Panc1 (cell line): Measurements from ENCODE around the gene TXN. TPM values are rescaled to one million over a fixed set of nuclear protein-coding genes. Genes with fewer than 3 reads are reported as not detected.
"Not testable (repeated sequence)": the region's sequence is repeated elsewhere in the genome, so short reads cannot be mapped to it uniquely, and the experiment has no call there.

ENCODE experiments used
- ATAC-seq: fragments of 200-7000 bp; cut with Tn5 transposase; 2 replicates; pipeline ENCODE4 v1.9.1; 2020; ENCODE audit warnings: mild to moderate bottlenecking, moderate library complexity
- BruUV-seq: library from RNA; stranded (reverse); fragments of 400-500 nt; replicated peaks from 2 replicates; lab custom pipeline; 2021; lab: Mats Ljungman, UMichigan
- CTCF ChIA-PET: fragments of 300-600 bp; sonication (Branson Sonifier 250); formaldehyde crosslinking; loops from one replicate; lab custom pipeline; 2022; ENCODE audit warnings: antibody characterized with exemption; lab: Charles Lee
- POLR2A ChIA-PET: fragments of 300-600 bp; sonication (Branson Sonifier 250); formaldehyde crosslinking; loops from one replicate; lab custom pipeline; 2022; ENCODE audit warnings: antibody characterized with exemption; lab: Charles Lee
- DNase-seq: peaks from one replicate; pipeline ENCODE4 v3.0.0-alpha.2; 2010; ENCODE audit warnings: low read depth, low spot score
- H3K27ac ChIP-seq: 2 replicates; pipeline ENCODE4 v1.5.1; 2011; ENCODE audit warnings: mild to moderate bottlenecking, low read length, inconsistent platforms
- H3K27me3 ChIP-seq: fragments of 200-500 bp; sonication (Bioruptor generic); 2 replicates; pipeline ENCODE4 v1.6.0; 2014; ENCODE audit warnings: low read length, inconsistent platforms; ENCODE audit not compliant: control insufficient read depth, insufficient read depth
- H3K36me3 ChIP-seq: fragments of 200-500 bp; sonication (Bioruptor generic); 2 replicates; pipeline ENCODE4 v1.5.1; 2014; ENCODE audit warnings: inconsistent platforms, mild to moderate bottlenecking, low read length, moderate library complexity; ENCODE audit not compliant: control insufficient read depth, insufficient read depth
- H3K4me1 ChIP-seq: 2 replicates; pipeline ENCODE4 v1.5.1; 2011; ENCODE audit warnings: inconsistent platforms, mild to moderate bottlenecking, low read length, moderate library complexity; ENCODE audit not compliant: control insufficient read depth, insufficient read depth
- H3K4me3 ChIP-seq, 2 experiments: 2 replicates each; pipeline ENCODE4 v1.5.1; 2011 to 2012; ENCODE audit warnings: low read depth in 2 of 2, low read length in 2 of 2, mild to moderate bottlenecking in 2 of 2, inconsistent platforms in 1 of 2, moderate library complexity in 1 of 2
- H3K9me3 ChIP-seq: fragments of 200-500 bp; sonication (Bioruptor generic); 2 replicates; pipeline ENCODE4 v1.5.1; 2014; ENCODE audit warnings: low read depth, mild to moderate bottlenecking, inconsistent platforms, low read length, moderate library complexity; ENCODE audit not compliant: control insufficient read depth, insufficient read depth
- POLR2AphosphoS5 ChIP-seq: IDR thresholded peaks from 2 replicates; pipeline ENCODE4 v1.6.1; 2012; ENCODE audit warnings: mild to moderate bottlenecking, low read depth, low read length, moderate library complexity
- SIN3A ChIP-seq: IDR thresholded peaks from 2 replicates; pipeline ENCODE4 v1.6.1; 2012; ENCODE audit warnings: low read depth, mild to moderate bottlenecking, low read length, moderate library complexity, borderline replicate concordance; ENCODE audit not compliant: insufficient read depth
- in situ Hi-C: cut with HindIII; loops from 2 replicates; pipeline ENCODE4 v1.10.0; 2016; ENCODE audit warnings: low sequenced_read_pairs, low pct_unique_long_range_greater_than_20kb
- intact Hi-C: fragments of 100-400 bp; cut with micrococcal nuclease; formaldehyde crosslinking; loops from one replicate; pipeline ENCODE4 v1.10.0; 2022; ENCODE audit not compliant: unreplicated experiment
- total RNA-seq: library from RNA; stranded (reverse); gene quantifications from one replicate; pipeline ENCODE4 v1.2.1, GENCODE V29; 2021; ENCODE audit not compliant: unreplicated experiment
- TF ChIP-seq, protein P1 (sequence below), 2 experiments: IDR thresholded peaks; 2 replicates each; pipeline ENCODE4 v1.6.1; 2011 to 2012; ENCODE audit warnings: low read depth in 2 of 2, control low read depth in 1 of 2, low read length in 1 of 2, mild to moderate bottlenecking in 1 of 2, moderate library complexity in 1 of 2; ENCODE audit not compliant: insufficient read depth in 1 of 2

The TXN gene
- total RNA-seq, 1 experiment from 2014 or later = 197 TPM

DNA sequence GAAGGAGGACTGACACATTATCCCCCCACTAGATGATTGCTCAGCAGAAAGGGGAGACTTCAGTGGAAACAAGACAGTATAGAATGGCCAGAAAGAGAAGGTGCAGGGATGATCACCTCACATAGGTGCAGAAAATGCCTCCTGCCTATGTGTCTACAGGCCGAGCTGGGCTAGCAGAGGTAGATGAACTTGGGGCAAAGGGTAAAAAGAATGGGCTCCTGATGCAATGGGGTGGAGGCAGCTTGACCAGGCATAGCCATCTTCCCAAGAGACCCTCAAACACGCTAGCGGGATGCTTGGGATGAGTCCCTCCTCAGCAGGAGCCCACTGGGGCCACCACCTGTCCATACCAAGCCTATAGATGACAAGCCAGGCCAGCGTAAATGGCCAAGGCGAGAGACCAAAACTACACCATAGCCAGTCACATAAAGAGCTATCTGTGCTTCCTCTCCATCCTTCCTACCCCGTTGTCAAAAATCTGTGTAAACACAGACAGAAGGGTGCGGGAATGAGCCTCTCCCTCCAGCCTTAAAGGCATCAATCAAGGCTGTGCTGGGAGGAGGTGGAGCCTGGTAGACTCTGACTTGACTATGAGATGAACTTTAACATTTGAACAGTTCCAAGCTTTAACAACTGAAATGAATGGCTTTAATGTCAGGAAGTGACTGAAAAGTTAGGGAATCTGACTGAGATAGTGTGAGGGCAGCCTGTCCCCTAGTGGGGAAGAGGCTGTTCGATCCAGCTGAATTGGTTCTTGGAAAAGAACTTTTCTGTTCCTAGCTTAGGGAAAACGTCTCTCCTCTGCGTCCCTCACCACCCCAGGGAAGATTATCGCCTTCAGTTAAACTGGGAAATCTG lies 58.7 kb downstream of the TXN start:
- DNase-seq = no peak
- Histone ChIP-seq H3K36me3 (no peaks in the 10 kb centered on the region), H3K4me1 (0 out of 2 replicates have a peak, but pooled peaks cover 3% of the 10 kb centered on the region), H3K27ac (no peak overlapping the region), H3K4me3 (no peak overlapping the region), H3K9me3 (no peaks in the 10 kb centered on the region), H3K27me3 (no peaks in the 10 kb centered on the region)
- TF ChIP-seq, protein P1, sequence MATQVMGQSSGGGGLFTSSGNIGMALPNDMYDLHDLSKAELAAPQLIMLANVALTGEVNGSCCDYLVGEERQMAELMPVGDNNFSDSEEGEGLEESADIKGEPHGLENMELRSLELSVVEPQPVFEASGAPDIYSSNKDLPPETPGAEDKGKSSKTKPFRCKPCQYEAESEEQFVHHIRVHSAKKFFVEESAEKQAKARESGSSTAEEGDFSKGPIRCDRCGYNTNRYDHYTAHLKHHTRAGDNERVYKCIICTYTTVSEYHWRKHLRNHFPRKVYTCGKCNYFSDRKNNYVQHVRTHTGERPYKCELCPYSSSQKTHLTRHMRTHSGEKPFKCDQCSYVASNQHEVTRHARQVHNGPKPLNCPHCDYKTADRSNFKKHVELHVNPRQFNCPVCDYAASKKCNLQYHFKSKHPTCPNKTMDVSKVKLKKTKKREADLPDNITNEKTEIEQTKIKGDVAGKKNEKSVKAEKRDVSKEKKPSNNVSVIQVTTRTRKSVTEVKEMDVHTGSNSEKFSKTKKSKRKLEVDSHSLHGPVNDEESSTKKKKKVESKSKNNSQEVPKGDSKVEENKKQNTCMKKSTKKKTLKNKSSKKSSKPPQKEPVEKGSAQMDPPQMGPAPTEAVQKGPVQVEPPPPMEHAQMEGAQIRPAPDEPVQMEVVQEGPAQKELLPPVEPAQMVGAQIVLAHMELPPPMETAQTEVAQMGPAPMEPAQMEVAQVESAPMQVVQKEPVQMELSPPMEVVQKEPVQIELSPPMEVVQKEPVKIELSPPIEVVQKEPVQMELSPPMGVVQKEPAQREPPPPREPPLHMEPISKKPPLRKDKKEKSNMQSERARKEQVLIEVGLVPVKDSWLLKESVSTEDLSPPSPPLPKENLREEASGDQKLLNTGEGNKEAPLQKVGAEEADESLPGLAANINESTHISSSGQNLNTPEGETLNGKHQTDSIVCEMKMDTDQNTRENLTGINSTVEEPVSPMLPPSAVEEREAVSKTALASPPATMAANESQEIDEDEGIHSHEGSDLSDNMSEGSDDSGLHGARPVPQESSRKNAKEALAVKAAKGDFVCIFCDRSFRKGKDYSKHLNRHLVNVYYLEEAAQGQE (IDR thresholded peaks at IDR 0.05; ENCODE audit: insufficient read depth in 1 of 2, low read depth in 2 of 2, low read length in 1 of 2) = no peak
- TF ChIP-seq POLR2AphosphoS5 = no peak
- TF ChIP-seq SIN3A = no peak
- ATAC-seq = no peak
- in situ Hi-C loops (no loop called here), intact Hi-C loops (no loop called here)
- BruUV-seq = no TSS peak
- ChIA-PET POLR2A (no interaction called here), CTCF (no interaction called here)

GRCh38 chr9:110196084-110196499 lies 60.2 kb downstream of the TXN start:
- BruUV-seq, DNase-seq, CTCF ChIA-PET, H3K36me3 ChIP-seq, ATAC-seq, H3K9me3 ChIP-seq, in situ Hi-C loops, H3K27me3 ChIP-seq, H3K27ac ChIP-seq, H3K4me1 ChIP-seq, H3K4me3 ChIP-seq, intact Hi-C loops: not testable (repeated sequence)
- POLR2A ChIA-PET = interaction anchor here (0.6 kb wide), 1 partner anchor 11 kb away, joined by 4 read pairs; no protein-coding TSS in a partner anchor

Other genes with a start within 250 kb of the TXN start
- 0.10 TPM for gene C9orf152, start 48.3 kb downstream of the TXN start, total RNA-seq
- gene TXNDC8, start 81.4 kb upstream of the TXN start, total RNA-seq = not detected